H1 (cell line): ENCODE data around the gene PKP1. TPM values are rescaled to one million over a fixed set of nuclear protein-coding genes. Genes with fewer than 3 reads are reported as not detected.

Experiments
- CHD7 ChIP-seq: fragments of 300-600 bp; sonication (generic); IDR thresholded peaks from 2 replicates; pipeline ENCODE4 v1.7.1; 2012; ENCODE audit warnings: low read length, moderate library complexity, mild to moderate bottlenecking, inconsistent platforms; ENCODE audit not compliant: insufficient replicate concordance
- SUZ12 ChIP-seq: fragments of 200-600 bp; sonication (generic); IDR thresholded peaks from 2 replicates; pipeline ENCODE4 v1.6.1; 2012; ENCODE audit warnings: mild to moderate bottlenecking, inconsistent platforms, low read length, moderate library complexity, mixed read lengths
- polyA plus RNA-seq, 7 experiments: library from polyadenylated mRNA; depleted of rRNA in 3 of 7; stranded (reverse) in 5 of 7; unstranded in 2 of 7; fragments of >200 nt in 5 of 7; fragments of 200-250 nt in 2 of 7; gene quantifications; 1 replicate in 5 of 7; 2 replicates in 1 of 7; 4 replicates in 1 of 7; pipeline versions ENCODE4 v1.2.1 to v1.2.3, GENCODE V29; 2011 to 2013; ENCODE audit warnings: missing spikeins in 2 of 7, mixed read lengths in 2 of 7
- total RNA-seq: library from RNA; stranded (reverse); fragmentation: NEBNext Ultra II Directional; extraction: Animal tissue kit (Norgen Biotek cat#: 25700); gene quantifications from 2 replicates; pipeline ENCODE4 v1.2.1, GENCODE V29; 2021

PKP1 gene
- total and polyA plus RNA-seq, 2 of the 8 experiments (the other 6 are each of a cell fraction or from before 2014, with no cell fraction given) = 0.21 to 0.95 TPM

GRCh38 chr1:201281573-201281972, 1.7 kb upstream of the PKP1 start (continued):
- no peak for TF ChIP-seq CHD7
- TF ChIP-seq SUZ12 = no peak
